HG03521 (cell line): ENCODE results near the gene ROBO1.

Source experiments
- ATAC-seq: cut with Tn5 transposase; IDR thresholded peaks from one replicate; pipeline ENCODE4 v1.9.1; 2021; ENCODE audit warnings: mild to moderate bottlenecking, moderate library complexity; ENCODE audit not compliant: unreplicated experiment

The ROBO1 gene

GRCh38 chr3:78940128-78940527 is 827.7 kb downstream of the ROBO1 start:
- ATAC-seq: no peak

GRCh38 chr3:78937475-78937874 is 830.3 kb downstream of the ROBO1 start:
- no peak for ATAC-seq

- ATAC-seq: no peak
Measured at GRCh38 chr3:78927759-78928158, 840.0 kb downstream of the ROBO1 start.

- ATAC-seq: no peak
Measured at GRCh38 chr3:78926523-78926922, 841.3 kb downstream of the ROBO1 start.

GRCh38 chr3:78924711-78925110 is 843.1 kb downstream of the ROBO1 start:
- no peak for ATAC-seq

GRCh38 chr3:78919021-78919755 is 848.6 kb downstream of the ROBO1 start:
- ATAC-seq: no peak

- ATAC-seq: no peak
Measured at GRCh38 chr3:78918361-78919020, 849.3 kb downstream of the ROBO1 start.

- ATAC-seq: no peak
Measured at GRCh38 chr3:78917536-78917935, 850.3 kb downstream of the ROBO1 start.

- ATAC-seq: no peak
Measured at GRCh38 chr3:78913711-78914110, 854.1 kb downstream of the ROBO1 start.

GRCh38 chr3:78912687-78913086 is 855.1 kb downstream of the ROBO1 start:
- no peak for ATAC-seq

- no peak for ATAC-seq
Measured at GRCh38 chr3:78912259-78912658, 855.5 kb downstream of the ROBO1 start.

GRCh38 chr3:78911394-78911793 is 856.4 kb downstream of the ROBO1 start:
- no peak for ATAC-seq

GRCh38 chr3:78908236-78908635 is 859.6 kb downstream of the ROBO1 start:
- ATAC-seq: no peak

- no peak for ATAC-seq
Measured at GRCh38 chr3:78907367-78907766, 860.4 kb downstream of the ROBO1 start.

- no peak for ATAC-seq
Measured at GRCh38 chr3:78906930-78907329, 860.9 kb downstream of the ROBO1 start.

- no peak for ATAC-seq
Measured at GRCh38 chr3:78906245-78906644, 861.6 kb downstream of the ROBO1 start.

GRCh38 chr3:78905700-78906099 is 862.1 kb downstream of the ROBO1 start:
- ATAC-seq: no peak

- ATAC-seq: no peak
Measured at GRCh38 chr3:78901544-78901943, 866.3 kb downstream of the ROBO1 start.

- no peak for ATAC-seq
Measured at GRCh38 chr3:78900880-78901279, 866.9 kb downstream of the ROBO1 start.

GRCh38 chr3:78900426-78900825 is 867.4 kb downstream of the ROBO1 start:
- no peak for ATAC-seq

- ATAC-seq: no peak
Measured at GRCh38 chr3:78895528-78895927, 872.3 kb downstream of the ROBO1 start.

- ATAC-seq: no peak
Measured at GRCh38 chr3:78894787-78895186, 873.0 kb downstream of the ROBO1 start.

GRCh38 chr3:78893161-78893560 is 874.6 kb downstream of the ROBO1 start:
- no peak for ATAC-seq
